ENCODE measurements around the gene USP3. TPM values are rescaled to one million over a fixed set of nuclear protein-coding genes. Genes with fewer than 3 reads are reported as not detected.

USP3 gene
- total RNA-seq, 1 experiment from 2014 or later = 70.2 TPM

- H3K4me3 Mint-ChIP-seq (ENCODE audit: unreplicated experiment) = no peak overlapping the region
- H3K4me1 Mint-ChIP-seq (ENCODE audit: insufficient read depth, unreplicated experiment) = peaks cover 7% of the 10 kb centered on the region
- no peak overlapping the region for H3K27ac Mint-ChIP-seq (ENCODE audit: low read depth, unreplicated experiment)
- no TSS peak for BruUV-seq (replicated peaks)
- no peak for TF ChIP-seq CTCF (IDR thresholded peaks at IDR 0.05; ENCODE audit: unreplicated experiment)
- no peaks in the 10 kb centered on the region for H3K27me3 Mint-ChIP-seq (ENCODE audit: insufficient read depth, unreplicated experiment)
- ChIA-PET POLR2A (interaction anchor here (0.7 to 1.0 kb wide), 3 partner anchors 9 to 467 kb away, joined by 3 to 5 read pairs (median 4); no protein-coding TSS in a partner anchor), CTCF (interaction anchor here (0.6 to 1.7 kb wide), 5 partner anchors 11 to 477 kb away, joined by 3 to 10 read pairs (median 3); no protein-coding TSS in a partner anchor)
- intact Hi-C loops (cut with micrococcal nuclease) = no loop called here
- peaks cover 6% of the 10 kb centered on the region for H3K36me3 Mint-ChIP-seq (ENCODE audit: insufficient read depth, unreplicated experiment)
- no peaks in the 10 kb centered on the region for H3K9me3 Mint-ChIP-seq (ENCODE audit: unreplicated experiment)
- DNase-seq (ENCODE audit: unreplicated experiment) = no peak
Measured at GRCh38 chr15:63604281-63604680, 99.9 kb downstream of the USP3 start.

- no peak for DNase-seq (ENCODE audit: unreplicated experiment)
- no peak for TF ChIP-seq CTCF (IDR thresholded peaks at IDR 0.05; ENCODE audit: unreplicated experiment)
- H3K9me3 Mint-ChIP-seq (ENCODE audit: unreplicated experiment) = no peaks in the 10 kb centered on the region
- no peak overlapping the region for H3K4me3 Mint-ChIP-seq (ENCODE audit: unreplicated experiment)
- no peaks in the 10 kb centered on the region for H3K27me3 Mint-ChIP-seq (ENCODE audit: insufficient read depth, unreplicated experiment)
- no peak overlapping the region for H3K27ac Mint-ChIP-seq (ENCODE audit: low read depth, unreplicated experiment)
- peaks cover 3% of the 10 kb centered on the region for H3K4me1 Mint-ChIP-seq (ENCODE audit: insufficient read depth, unreplicated experiment)
- intact Hi-C loops (cut with micrococcal nuclease) = no loop called here
- BruUV-seq (replicated peaks) = no TSS peak
- peaks cover 6% of the 10 kb centered on the region for H3K36me3 Mint-ChIP-seq (ENCODE audit: insufficient read depth, unreplicated experiment)
- CTCF ChIA-PET = interaction anchor here (0.6 to 1.7 kb wide), 3 partner anchors 138 to 463 kb away, joined by 3 to 10 read pairs (median 3); no protein-coding TSS in a partner anchor
- POLR2A ChIA-PET = interaction anchor here (0.7 to 1.0 kb wide), 2 partner anchors 8 to 122 kb away, joined by 3 to 5 read pairs; no protein-coding TSS in a partner anchor
Measured at GRCh38 chr15:63605036-63605435, 100.6 kb downstream of the USP3 start.

- Mint-ChIP-seq H3K27me3 (ENCODE audit: insufficient read depth, unreplicated experiment) (no peaks in the 10 kb centered on the region), H3K4me1 (ENCODE audit: insufficient read depth, unreplicated experiment) (peaks cover 7% of the 10 kb centered on the region), H3K9me3 (ENCODE audit: unreplicated experiment) (no peaks in the 10 kb centered on the region), H3K4me3 (ENCODE audit: unreplicated experiment) (no peak overlapping the region), H3K27ac (ENCODE audit: low read depth, unreplicated experiment) (no peak overlapping the region), H3K36me3 (ENCODE audit: insufficient read depth, unreplicated experiment) (peaks cover 6% of the 10 kb centered on the region)
- TF ChIP-seq CTCF (IDR thresholded peaks at IDR 0.05; ENCODE audit: unreplicated experiment) = no peak
- ChIA-PET CTCF (interaction anchor here (0.6 to 1.4 kb wide), 2 partner anchors 284 to 463 kb away, joined by 3 read pairs; no protein-coding TSS in a partner anchor), POLR2A (no interaction called here)
- BruUV-seq (replicated peaks) = no TSS peak
- intact Hi-C loops (cut with micrococcal nuclease) = no loop called here
- no peak for DNase-seq (ENCODE audit: unreplicated experiment)
Measured at GRCh38 chr15:63605816-63606215, 101.4 kb downstream of the USP3 start.

- Mint-ChIP-seq H3K4me3 (ENCODE audit: unreplicated experiment) (no peak overlapping the region), H3K36me3 (ENCODE audit: insufficient read depth, unreplicated experiment) (peaks cover 6% of the 10 kb centered on the region), H3K4me1 (ENCODE audit: insufficient read depth, unreplicated experiment) (peaks cover 7% of the 10 kb centered on the region), H3K27ac (ENCODE audit: low read depth, unreplicated experiment) (no peak overlapping the region), H3K27me3 (ENCODE audit: insufficient read depth, unreplicated experiment) (no peaks in the 10 kb centered on the region), H3K9me3 (ENCODE audit: unreplicated experiment) (no peaks in the 10 kb centered on the region)
- ChIA-PET CTCF (interaction anchor here (0.7 kb wide), 1 partner anchor 9 kb away, joined by 3 read pairs; no protein-coding TSS in a partner anchor), POLR2A (no interaction called here)
- BruUV-seq (replicated peaks) = no TSS peak
- no peak for DNase-seq (ENCODE audit: unreplicated experiment)
- intact Hi-C loops (cut with micrococcal nuclease) = no loop called here
- TF ChIP-seq CTCF (IDR thresholded peaks at IDR 0.05; ENCODE audit: unreplicated experiment) = no peak
Measured at GRCh38 chr15:63606308-63606707, 101.9 kb downstream of the USP3 start.

Measured in MCF 10A (cell line).